Fibroblast of the aortic adventitia (primary cell): ENCODE measurements around the gene SBF2. TPM values are rescaled to one million over a fixed set of nuclear protein-coding genes. Genes with fewer than 3 reads are reported as not detected.

ENCODE experiments used
- DNase-seq: peaks from one replicate; pipeline ENCODE4 v3.0.0-alpha.2; 2010; ENCODE audit warnings: low read depth
- H3K4me3 ChIP-seq: 2 replicates; pipeline ENCODE4 v1.5.1; 2011; ENCODE audit warnings: low read depth, mild to moderate bottlenecking, control low read depth, low read length, moderate library complexity
- CTCF ChIP-seq: IDR thresholded peaks from 2 replicates; pipeline ENCODE4 v1.5.1; 2011; ENCODE audit warnings: mild to moderate bottlenecking, low read length, control low read depth, inconsistent platforms; ENCODE audit not compliant: insufficient read depth
- total RNA-seq: library from RNA; depleted of rRNA; stranded (reverse); fragments of >200 nt; gene quantifications from 2 replicates; pipeline ENCODE4 v1.2.3, GENCODE V29; 2012; ENCODE audit warnings: low replicate concordance

The SBF2 gene
- total RNA-seq, 1 donor: 65.3 TPM

GRCh38 chr11:10287766-10288715, 6.0 kb downstream of the SBF2 start:
- TF ChIP-seq CTCF: no peak
- DNase-seq: no peak

GRCh38 chr11:10287140-10287539, 6.9 kb downstream of the SBF2 start:
- no peak overlapping the region for H3K4me3 ChIP-seq
- DNase-seq: no peak
- no peak for TF ChIP-seq CTCF

More at GRCh38 chr11:10287766-10288715, 6.0 kb downstream of the SBF2 start:
- no peak overlapping the region for H3K4me3 ChIP-seq

GRCh38 chr11:10285148-10285802, 8.7 kb downstream of the SBF2 start:
- no peak overlapping the region for H3K4me3 ChIP-seq
- DNase-seq: no peak
- TF ChIP-seq CTCF: no peak

- DNase-seq: no peak
- no peak overlapping the region for H3K4me3 ChIP-seq
- TF ChIP-seq CTCF: no peak
Measured at GRCh38 chr11:10283991-10284390, 10.0 kb downstream of the SBF2 start.

- DNase-seq: no peak
- H3K4me3 ChIP-seq: no peak overlapping the region
- TF ChIP-seq CTCF: no peak
Measured at GRCh38 chr11:10282117-10282516, 11.9 kb downstream of the SBF2 start.

- peak; percentile 21 for DNase-seq
- no peak overlapping the region for H3K4me3 ChIP-seq
- TF ChIP-seq CTCF: no peak
Measured at GRCh38 chr11:10275714-10276113, 18.3 kb downstream of the SBF2 start.
